LHCN-M2 (cell line): ENCODE results near the gene ST8SIA1. TPM values are rescaled to one million over a fixed set of nuclear protein-coding genes. Genes with fewer than 3 reads are reported as not detected.
A peak's percentile ranks its signal among the peaks of the same experiment; 100 is the strongest.

ENCODE experiments used
- DNase-seq: peaks from one replicate; pipeline ENCODE4 v3.0.0-alpha.2; 2012; ENCODE audit warnings: low read depth
- total RNA-seq: library from RNA; depleted of rRNA; stranded (reverse); fragments of >200 nt; gene quantifications from 2 replicates; pipeline ENCODE4 v1.2.3, GENCODE V29; 2014

The ST8SIA1 gene
- total RNA-seq, 1 experiment from 2014 or later, result 0.86 TPM

- DNase-seq, result no peak
Observed at GRCh38 chr12:22332202-22332601, 2.3 kb downstream of the ST8SIA1 start.

DNA sequence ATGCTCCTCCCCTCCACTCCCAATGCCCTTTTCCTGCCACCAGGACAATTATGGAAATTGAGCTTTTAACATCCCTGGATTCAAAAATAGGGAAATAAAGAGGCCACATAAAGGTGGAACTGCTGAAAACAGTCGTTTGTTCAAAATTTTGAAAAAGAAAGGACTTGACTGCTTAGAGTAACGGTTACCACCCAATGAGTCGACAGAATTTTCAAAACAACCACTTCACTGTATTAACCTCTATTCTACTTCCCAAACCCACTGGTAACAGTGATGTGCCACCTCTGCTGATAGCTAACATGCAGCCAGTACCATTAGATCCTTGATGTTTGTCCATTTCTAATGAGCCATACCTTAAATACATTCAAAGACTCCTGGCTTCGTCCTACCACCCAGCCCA, 4.9 kb downstream of the ST8SIA1 start:
- no peak for DNase-seq

DNA sequence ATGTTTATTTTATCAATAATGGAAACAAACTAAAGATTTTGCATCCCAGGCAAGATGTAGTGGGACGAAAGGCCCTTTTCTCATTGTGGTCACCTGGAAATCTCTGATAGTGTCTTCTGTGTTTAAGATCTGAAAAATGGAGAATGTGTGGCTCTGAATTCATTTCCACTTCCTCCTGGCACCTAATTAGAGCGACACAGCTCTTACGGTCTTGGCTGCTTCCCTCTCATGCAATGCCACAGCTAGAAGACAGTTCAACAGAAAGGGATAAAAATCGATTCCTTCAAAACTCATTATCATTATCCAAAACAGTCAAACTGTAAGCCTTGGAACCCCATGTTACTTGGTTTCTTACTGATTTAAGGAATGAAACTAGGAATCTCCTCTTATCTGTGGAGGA, 9.3 kb downstream of the ST8SIA1 start:
- DNase-seq, result no peak

- no peak for DNase-seq
Observed at GRCh38 chr12:22322091-22322490, 12.4 kb downstream of the ST8SIA1 start.

GRCh38 chr12:22321638-22322037, 12.9 kb downstream of the ST8SIA1 start:
- peak; percentile 49 for DNase-seq

DNA sequence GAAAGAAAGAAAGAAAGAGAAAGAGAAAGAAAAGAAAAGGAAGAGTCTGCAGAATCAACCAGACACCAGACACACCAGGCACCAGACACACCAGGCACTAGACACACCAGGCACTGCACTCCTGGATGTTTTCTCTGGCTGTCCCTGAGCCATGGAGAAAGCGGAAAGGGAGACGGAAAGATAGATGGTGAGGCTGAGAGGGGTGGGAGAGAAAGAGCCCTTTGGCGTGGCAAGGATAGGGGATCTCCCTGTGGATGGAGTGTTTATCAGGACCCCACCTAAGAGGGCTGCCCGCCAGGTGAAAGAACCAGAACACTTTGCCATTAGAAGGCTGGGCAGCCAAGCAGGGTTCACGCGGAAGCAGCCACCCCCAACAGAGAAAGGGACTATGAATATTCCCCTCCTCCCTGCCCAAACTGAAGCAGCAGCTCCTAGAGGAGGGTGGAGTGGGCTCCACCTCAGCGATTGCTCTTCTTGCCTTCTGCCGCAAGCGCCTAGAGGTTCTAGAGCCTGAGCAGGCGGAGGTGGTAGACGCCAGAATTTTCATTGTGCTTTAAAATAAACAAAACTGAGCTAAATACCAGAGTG, 13.4 kb downstream of the ST8SIA1 start:
- DNase-seq, result no peak

GRCh38 chr12:22318108-22318737, 16.3 kb downstream of the ST8SIA1 start:
- peak; percentile 55 for DNase-seq

DNA sequence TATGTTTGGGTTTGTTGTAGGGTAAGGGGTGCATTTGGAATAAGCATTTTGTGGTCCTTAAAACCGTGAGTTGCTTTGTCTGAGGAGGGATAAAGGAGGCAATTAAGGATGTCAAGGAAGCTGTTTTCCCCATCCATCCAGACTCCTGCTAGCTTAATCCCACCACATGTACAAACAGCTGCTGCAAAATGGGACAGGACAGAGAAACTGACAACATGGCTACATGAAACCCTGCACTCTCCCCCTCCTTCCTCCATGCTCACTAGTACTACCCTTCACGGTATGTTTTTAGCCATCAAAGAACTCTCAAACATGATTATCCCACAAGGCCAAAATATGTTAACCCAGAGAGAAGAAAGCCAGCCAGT, 20.6 kb downstream of the ST8SIA1 start:
- no peak for DNase-seq

GRCh38 chr12:22313286-22313962, 21.1 kb downstream of the ST8SIA1 start:
- DNase-seq, result no peak

GRCh38 chr12:22312336-22312735, 22.2 kb downstream of the ST8SIA1 start:
- peak; percentile 56 for DNase-seq

- DNase-seq, result no peak
Observed at GRCh38 chr12:22310709-22311108, 23.8 kb downstream of the ST8SIA1 start.

GRCh38 chr12:22310275-22310674, 24.2 kb downstream of the ST8SIA1 start:
- no peak for DNase-seq

- DNase-seq, result no peak
Observed at GRCh38 chr12:22307811-22308210, 26.7 kb downstream of the ST8SIA1 start.

GRCh38 chr12:22306311-22306710, 28.2 kb downstream of the ST8SIA1 start:
- DNase-seq, result no peak

GRCh38 chr12:22304341-22304740, 30.2 kb downstream of the ST8SIA1 start:
- no peak for DNase-seq

DNA sequence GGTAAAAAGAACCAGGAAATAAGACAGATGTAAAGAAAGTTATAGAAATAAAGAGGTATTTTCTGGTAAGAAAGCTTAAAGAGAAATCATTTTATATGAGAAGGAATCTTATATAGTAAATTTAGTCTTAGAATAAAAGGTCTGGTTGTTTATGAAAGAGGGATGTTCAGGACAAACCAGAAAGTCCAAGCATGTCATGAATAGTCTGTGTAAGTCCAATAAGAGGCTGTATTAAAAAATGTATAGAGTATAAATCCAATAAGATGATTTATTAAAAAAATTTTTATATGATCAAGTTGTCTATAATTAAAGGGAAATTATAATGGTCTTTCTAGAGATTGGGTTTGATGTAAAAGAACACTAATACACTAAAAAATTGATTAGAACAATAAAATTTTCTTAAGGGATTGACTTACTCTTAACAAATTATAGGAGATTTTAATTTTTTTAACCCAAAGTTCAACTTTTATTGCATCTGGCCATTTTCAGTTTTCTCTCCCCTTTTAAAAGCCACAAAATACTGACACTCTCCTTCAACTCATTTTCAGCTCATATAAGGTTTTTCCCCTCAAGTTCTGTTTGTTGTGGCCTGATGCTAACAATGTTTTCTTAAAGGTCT, 35.1 kb downstream of the ST8SIA1 start:
- DNase-seq, result peak; percentile 54

DNA sequence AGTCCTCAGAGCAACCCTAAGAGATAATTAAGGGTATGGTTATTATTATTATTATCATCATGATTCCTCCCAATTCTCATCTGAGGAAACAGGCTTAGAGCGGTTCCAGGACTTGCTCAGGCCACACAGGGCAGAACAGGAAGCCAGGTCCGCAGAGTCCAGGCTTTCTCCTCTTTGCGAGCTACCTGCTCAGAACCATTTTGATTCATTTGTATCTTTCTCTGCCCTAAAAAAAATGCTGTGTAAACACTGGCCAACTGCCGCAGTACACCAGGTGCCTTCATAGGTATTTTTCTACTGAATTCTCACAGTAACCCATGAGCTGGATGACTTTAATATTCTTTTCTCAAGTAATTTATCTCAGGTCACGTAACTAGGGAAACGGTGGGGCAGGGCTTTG, 45.3 kb downstream of the ST8SIA1 start:
- DNase-seq, result no peak

DNA sequence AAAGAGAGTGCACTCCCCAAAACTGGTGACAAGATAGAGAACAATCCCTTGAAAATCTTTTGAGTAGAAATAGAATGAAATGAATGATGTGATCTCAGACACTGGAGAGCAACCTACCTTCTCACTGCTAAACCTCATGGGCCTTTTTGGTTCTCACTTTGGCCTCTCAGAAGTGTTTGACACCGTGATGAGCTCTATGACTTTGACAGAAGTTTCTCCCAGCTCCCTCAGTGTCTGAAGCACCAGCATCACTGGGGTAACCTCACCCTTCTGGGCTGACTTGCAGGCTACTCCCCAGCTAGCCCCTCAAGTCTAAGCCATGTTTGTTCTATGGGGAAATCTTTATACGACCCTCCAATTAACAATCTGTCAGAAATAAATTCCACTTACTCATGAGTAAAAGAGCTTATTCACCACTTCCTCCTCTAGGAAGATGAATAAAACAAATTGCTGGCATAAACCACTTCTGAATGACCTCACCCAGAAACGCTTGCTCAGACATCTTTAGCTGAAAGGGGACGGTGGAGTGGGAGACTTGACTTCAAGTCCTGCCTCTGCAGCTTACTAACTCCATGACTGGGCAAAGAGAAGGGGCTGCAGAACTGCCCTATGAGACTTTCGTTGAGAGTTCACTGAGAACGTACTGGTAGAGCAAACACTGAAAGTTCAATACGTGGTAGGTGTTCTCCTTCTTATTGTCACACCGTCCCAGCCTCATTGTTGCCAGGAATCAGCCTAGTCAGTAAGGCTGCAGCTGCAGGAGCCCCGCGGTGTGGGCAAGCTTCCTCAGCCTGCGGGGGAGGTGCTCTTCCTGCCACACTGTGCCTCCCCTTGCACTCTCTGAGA, 46.5 kb downstream of the ST8SIA1 start:
- DNase-seq, result peak; percentile 56

DNA sequence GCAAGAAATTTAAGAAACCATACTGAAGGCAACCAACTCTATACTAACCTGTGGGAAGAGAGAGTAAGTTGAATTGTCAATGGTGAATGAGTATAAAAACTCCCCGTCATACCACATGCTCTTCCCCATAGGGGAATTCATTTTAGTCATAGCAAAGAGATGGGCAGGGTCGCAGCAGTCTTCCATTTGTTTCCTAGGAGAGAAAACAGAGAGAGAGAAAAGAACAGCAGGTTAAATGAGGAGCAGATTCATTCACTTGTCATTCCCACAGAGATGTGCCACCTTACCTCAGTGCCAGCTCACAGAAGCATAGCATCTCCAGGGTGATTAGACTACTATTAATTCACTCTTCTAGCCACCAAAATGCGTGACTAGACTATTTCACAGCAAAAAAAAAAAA, 47.4 kb downstream of the ST8SIA1 start:
- DNase-seq, result peak; percentile 51

GRCh38 chr12:22286569-22286968, 47.9 kb downstream of the ST8SIA1 start:
- DNase-seq, result peak; percentile 96

DNA sequence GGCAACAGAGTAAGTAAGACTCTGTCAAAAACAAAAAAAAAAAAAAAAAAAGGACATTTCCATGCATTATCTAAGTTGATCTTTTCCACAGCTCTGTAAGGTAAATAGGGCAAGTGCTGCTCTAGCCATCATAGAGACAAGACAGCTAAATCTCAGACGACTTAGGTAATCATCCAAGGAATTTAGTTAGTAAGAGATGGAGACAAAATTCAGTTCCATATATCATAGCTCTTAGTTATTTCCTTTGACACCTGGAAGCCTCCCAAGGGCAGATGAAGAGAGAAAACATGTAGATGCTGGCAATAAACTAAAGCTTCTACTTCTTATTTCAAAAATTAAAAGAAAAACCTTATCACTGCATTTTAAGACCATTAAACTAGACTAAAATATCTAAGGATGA, 48.7 kb downstream of the ST8SIA1 start:
- no peak for DNase-seq

GRCh38 chr12:22284871-22285270, 49.6 kb downstream of the ST8SIA1 start:
- no peak for DNase-seq
